ENCODE measurements around the gene IFT57. TPM values are rescaled to one million over a fixed set of nuclear protein-coding genes. Genes with fewer than 3 reads are reported as not detected.

The IFT57 gene
- total RNA-seq, 1 experiment from 2014 or later, result 32.1 TPM

- no peak for TF ChIP-seq ZNF317 (CRISPR knock-in tag; IDR thresholded peaks at IDR 0.05; ENCODE audit: borderline replicate concordance, low read depth)
Measured at GRCh38 chr3:108251265-108251664, 29.0 kb upstream of the IFT57 start (continued).

GRCh38 chr3:108250626-108251025 lies 28.4 kb upstream of the IFT57 start:
- Mint-ChIP-seq H3K27me3 (ENCODE audit: low read depth) (no peaks in the 10 kb centered on the region; the same call in 1 of the 2 replicates), H3K36me3 (peaks cover under 1% of the 10 kb centered on the region; the same call in 1 of the 2 replicates), H3K27ac (no peak overlapping the region), H3K4me1 (no peaks in the 10 kb centered on the region), H3K4me3 (no peak overlapping the region), H3K9me3 (peaks cover 18% of the 10 kb centered on the region)
- POLR2A ChIA-PET, result no interaction called here
- TF ChIP-seq ZNF416 (CRISPR knock-in tag; IDR thresholded peaks at IDR 0.05) (no peak), JAZF1 (CRISPR knock-in tag; IDR thresholded peaks at IDR 0.05) (no peak), AR (CRISPR knock-in tag; IDR thresholded peaks at IDR 0.05) (no peak), ZNF219 (CRISPR knock-in tag; IDR thresholded peaks at IDR 0.05; ENCODE audit: borderline replicate concordance) (no peak), PRRX2 (CRISPR knock-in tag; IDR thresholded peaks at IDR 0.05) (no peak), NFE2L1 (CRISPR knock-in tag; IDR thresholded peaks at IDR 0.05) (no peak)
- TF ChIP-seq, protein P1, sequence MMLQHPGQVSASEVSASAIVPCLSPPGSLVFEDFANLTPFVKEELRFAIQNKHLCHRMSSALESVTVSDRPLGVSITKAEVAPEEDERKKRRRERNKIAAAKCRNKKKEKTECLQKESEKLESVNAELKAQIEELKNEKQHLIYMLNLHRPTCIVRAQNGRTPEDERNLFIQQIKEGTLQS (CRISPR knock-in tag; conservative IDR thresholded peaks at IDR 0.05), result no peak
- TF ChIP-seq, protein P2, sequence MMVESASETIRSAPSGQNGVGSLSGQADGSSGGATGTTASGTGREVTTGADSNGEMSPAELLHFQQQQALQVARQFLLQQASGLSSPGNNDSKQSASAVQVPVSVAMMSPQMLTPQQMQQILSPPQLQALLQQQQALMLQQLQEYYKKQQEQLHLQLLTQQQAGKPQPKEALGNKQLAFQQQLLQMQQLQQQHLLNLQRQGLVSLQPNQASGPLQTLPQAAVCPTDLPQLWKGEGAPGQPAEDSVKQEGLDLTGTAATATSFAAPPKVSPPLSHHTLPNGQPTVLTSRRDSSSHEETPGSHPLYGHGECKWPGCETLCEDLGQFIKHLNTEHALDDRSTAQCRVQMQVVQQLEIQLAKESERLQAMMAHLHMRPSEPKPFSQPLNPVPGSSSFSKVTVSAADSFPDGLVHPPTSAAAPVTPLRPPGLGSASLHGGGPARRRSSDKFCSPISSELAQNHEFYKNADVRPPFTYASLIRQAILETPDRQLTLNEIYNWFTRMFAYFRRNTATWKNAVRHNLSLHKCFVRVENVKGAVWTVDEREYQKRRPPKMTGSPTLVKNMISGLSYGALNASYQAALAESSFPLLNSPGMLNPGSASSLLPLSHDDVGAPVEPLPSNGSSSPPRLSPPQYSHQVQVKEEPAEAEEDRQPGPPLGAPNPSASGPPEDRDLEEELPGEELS (CRISPR knock-in tag; IDR thresholded peaks at IDR 0.05), result no peak
- TF ChIP-seq, protein P3, sequence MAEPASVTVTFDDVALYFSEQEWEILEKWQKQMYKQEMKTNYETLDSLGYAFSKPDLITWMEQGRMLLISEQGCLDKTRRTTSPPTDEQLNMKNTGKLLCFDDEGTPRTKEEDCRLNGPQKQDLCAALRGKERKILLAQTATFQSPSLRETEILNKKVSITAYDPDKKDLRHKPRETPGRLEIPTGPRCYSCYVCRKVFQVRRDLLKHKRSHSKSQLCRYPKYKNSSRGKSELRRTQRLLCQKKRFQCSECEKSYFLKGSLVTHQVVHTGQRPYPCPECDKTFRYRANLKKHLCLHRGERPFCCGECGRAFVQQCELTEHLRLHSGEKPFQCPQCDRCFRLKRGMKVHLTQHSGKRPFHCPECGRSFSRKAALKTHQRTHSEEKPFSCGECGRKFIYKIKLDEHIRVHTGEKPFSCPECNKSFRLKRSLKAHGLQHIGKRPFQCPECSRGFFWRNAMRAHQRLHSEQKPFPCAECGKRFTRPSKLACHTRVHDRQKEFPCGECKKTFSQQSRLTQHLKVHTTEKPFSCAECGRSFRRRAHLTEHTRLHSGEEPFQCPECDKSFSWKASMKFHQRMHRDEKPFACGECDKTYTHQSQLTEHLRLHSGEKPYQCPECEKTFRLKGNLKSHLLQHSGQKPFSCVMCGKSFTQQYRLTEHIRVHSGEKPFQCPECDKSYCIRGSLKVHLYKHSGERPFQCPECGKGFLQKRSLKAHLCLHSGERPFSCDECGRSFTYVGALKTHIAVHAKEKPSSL (CRISPR knock-in tag; conservative IDR thresholded peaks at IDR 0.05), result no peak
- TF ChIP-seq, protein P4, sequence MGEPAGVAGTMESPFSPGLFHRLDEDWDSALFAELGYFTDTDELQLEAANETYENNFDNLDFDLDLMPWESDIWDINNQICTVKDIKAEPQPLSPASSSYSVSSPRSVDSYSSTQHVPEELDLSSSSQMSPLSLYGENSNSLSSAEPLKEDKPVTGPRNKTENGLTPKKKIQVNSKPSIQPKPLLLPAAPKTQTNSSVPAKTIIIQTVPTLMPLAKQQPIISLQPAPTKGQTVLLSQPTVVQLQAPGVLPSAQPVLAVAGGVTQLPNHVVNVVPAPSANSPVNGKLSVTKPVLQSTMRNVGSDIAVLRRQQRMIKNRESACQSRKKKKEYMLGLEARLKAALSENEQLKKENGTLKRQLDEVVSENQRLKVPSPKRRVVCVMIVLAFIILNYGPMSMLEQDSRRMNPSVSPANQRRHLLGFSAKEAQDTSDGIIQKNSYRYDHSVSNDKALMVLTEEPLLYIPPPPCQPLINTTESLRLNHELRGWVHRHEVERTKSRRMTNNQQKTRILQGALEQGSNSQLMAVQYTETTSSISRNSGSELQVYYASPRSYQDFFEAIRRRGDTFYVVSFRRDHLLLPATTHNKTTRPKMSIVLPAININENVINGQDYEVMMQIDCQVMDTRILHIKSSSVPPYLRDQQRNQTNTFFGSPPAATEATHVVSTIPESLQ (CRISPR knock-in tag; IDR thresholded peaks at IDR 0.05), result no peak
- CTCF ChIA-PET, result no interaction called here
- DNase-seq (ENCODE audit: low spot score), result no peak
- no peak for ATAC-seq

GRCh38 chr3:108243243-108243642 lies 21.0 kb upstream of the IFT57 start:
- POLR2A ChIA-PET, result no interaction called here
- Mint-ChIP-seq H3K4me3 (no peak overlapping the region), H3K27ac (no peak overlapping the region), H3K9me3 (peaks cover 22% of the 10 kb centered on the region), H3K27me3 (ENCODE audit: low read depth) (no peaks in the 10 kb centered on the region), H3K36me3 (peaks cover 8% of the 10 kb centered on the region; the same call in 1 of the 2 replicates), H3K4me1 (peaks cover 2% of the 10 kb centered on the region)
- CTCF ChIA-PET, result no interaction called here
- no peak for ATAC-seq
- no peak for DNase-seq (ENCODE audit: low spot score)
- no peak for TF ChIP-seq CREM (CRISPR knock-in tag; IDR thresholded peaks at IDR 0.05)
- TF ChIP-seq, protein P5, sequence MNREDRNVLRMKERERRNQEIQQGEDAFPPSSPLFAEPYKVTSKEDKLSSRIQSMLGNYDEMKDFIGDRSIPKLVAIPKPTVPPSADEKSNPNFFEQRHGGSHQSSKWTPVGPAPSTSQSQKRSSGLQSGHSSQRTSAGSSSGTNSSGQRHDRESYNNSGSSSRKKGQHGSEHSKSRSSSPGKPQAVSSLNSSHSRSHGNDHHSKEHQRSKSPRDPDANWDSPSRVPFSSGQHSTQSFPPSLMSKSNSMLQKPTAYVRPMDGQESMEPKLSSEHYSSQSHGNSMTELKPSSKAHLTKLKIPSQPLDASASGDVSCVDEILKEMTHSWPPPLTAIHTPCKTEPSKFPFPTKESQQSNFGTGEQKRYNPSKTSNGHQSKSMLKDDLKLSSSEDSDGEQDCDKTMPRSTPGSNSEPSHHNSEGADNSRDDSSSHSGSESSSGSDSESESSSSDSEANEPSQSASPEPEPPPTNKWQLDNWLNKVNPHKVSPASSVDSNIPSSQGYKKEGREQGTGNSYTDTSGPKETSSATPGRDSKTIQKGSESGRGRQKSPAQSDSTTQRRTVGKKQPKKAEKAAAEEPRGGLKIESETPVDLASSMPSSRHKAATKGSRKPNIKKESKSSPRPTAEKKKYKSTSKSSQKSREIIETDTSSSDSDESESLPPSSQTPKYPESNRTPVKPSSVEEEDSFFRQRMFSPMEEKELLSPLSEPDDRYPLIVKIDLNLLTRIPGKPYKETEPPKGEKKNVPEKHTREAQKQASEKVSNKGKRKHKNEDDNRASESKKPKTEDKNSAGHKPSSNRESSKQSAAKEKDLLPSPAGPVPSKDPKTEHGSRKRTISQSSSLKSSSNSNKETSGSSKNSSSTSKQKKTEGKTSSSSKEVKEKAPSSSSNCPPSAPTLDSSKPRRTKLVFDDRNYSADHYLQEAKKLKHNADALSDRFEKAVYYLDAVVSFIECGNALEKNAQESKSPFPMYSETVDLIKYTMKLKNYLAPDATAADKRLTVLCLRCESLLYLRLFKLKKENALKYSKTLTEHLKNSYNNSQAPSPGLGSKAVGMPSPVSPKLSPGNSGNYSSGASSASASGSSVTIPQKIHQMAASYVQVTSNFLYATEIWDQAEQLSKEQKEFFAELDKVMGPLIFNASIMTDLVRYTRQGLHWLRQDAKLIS (CRISPR knock-in tag; IDR thresholded peaks at IDR 0.05; ENCODE audit: borderline replicate concordance), result no peak
- TF ChIP-seq SOX15 (CRISPR knock-in tag; IDR thresholded peaks at IDR 0.05), result no peak
- no peak for TF ChIP-seq SMAD3 (CRISPR knock-in tag; IDR thresholded peaks at IDR 0.05; ENCODE audit: borderline replicate concordance)
- TF ChIP-seq, protein P4 (CRISPR knock-in tag; IDR thresholded peaks at IDR 0.05), result no peak
- no peak for TF ChIP-seq ZBTB21 (CRISPR knock-in tag; IDR thresholded peaks at IDR 0.05; ENCODE audit: borderline replicate concordance)
- TF ChIP-seq CREB1 (CRISPR knock-in tag; IDR thresholded peaks at IDR 0.05), result no peak
- no peak for TF ChIP-seq ZNF263 (CRISPR knock-in tag; IDR thresholded peaks at IDR 0.05; ENCODE audit: low read depth)
